SK-N-SH treated with all-trans-retinoic acid at 6 μM for 48 hours (cell line): ENCODE results near the gene ALPG.
"Not testable (repeated sequence)": the region's sequence is repeated elsewhere in the genome, so short reads cannot be mapped to it uniquely, and the experiment has no call there.

ENCODE experiments used
- ATAC-seq: fragments of 200-7000 bp; cut with Tn5 transposase; 3 replicates; pipeline ENCODE4 v1.9.1; 2020; ENCODE audit warnings: mild to moderate bottlenecking, moderate library complexity
- CREB5 ChIP-seq: fragments of 250-450 bp; sonication (Bioruptor Pico); IDR thresholded peaks from 2 replicates; pipeline ENCODE4 v1.5.1; 2020; ENCODE audit warnings: low read depth, mild to moderate bottlenecking, moderate library complexity
- CSDC2 ChIP-seq: fragments of 250-450 bp; sonication (Bioruptor Pico); IDR thresholded peaks from 2 replicates; pipeline ENCODE4 v1.5.0; 2020; ENCODE audit warnings: mild to moderate bottlenecking, moderate library complexity
- CSRNP3 ChIP-seq: fragments of 250-450 bp; sonication (Bioruptor Pico); IDR thresholded peaks from 2 replicates; pipeline ENCODE4 v1.5.1; 2021; ENCODE audit warnings: mild to moderate bottlenecking, moderate library complexity
- ESRRG ChIP-seq: fragments of 250-450 bp; sonication (Bioruptor Pico); IDR thresholded peaks from 2 replicates; pipeline ENCODE4 v1.6.1; 2021; ENCODE audit warnings: mild to moderate bottlenecking
- GLIS3 ChIP-seq: fragments of 250-450 bp; sonication (Bioruptor Pico); IDR thresholded peaks from 2 replicates; pipeline ENCODE4 v1.5.0; 2020; ENCODE audit warnings: mild to moderate bottlenecking, moderate library complexity
- ISL1 ChIP-seq: fragments of 250-450 bp; sonication (Bioruptor Pico); IDR thresholded peaks from 2 replicates; pipeline ENCODE4 v2.1.2; 2022; ENCODE audit warnings: mild to moderate bottlenecking, moderate library complexity
- OSR1 ChIP-seq: fragments of 250-450 bp; sonication (Bioruptor Pico); IDR thresholded peaks from 2 replicates; pipeline ENCODE4 v1.8.0; 2022; ENCODE audit warnings: moderate library complexity, mild to moderate bottlenecking, inconsistent platforms
- POU6F1 ChIP-seq: fragments of 250-450 bp; sonication (Bioruptor Pico); IDR thresholded peaks from 2 replicates; pipeline ENCODE4 v1.8.0; 2021; ENCODE audit warnings: low read depth, mild to moderate bottlenecking, moderate library complexity, borderline replicate concordance
- TCF4 ChIP-seq: fragments of 250-450 bp; sonication (Bioruptor Pico); IDR thresholded peaks from 2 replicates; pipeline ENCODE4 v1.8.0; 2021; ENCODE audit warnings: mild to moderate bottlenecking, moderate library complexity, borderline replicate concordance
- TOX ChIP-seq: fragments of 250-450 bp; sonication (Bioruptor Pico); IDR thresholded peaks from 2 replicates; pipeline ENCODE4 v1.8.0; 2021; ENCODE audit warnings: mild to moderate bottlenecking, moderate library complexity, borderline replicate concordance
- TSHZ2 ChIP-seq: fragments of 250-450 bp; sonication (Bioruptor Pico); IDR thresholded peaks from 2 replicates; pipeline ENCODE4 v1.5.0; 2020; ENCODE audit warnings: mild to moderate bottlenecking, moderate library complexity
- ZFP3 ChIP-seq: fragments of 250-450 bp; sonication (Bioruptor Pico); IDR thresholded peaks from 2 replicates; pipeline ENCODE4 v1.5.0; 2020; ENCODE audit warnings: mild to moderate bottlenecking, moderate library complexity
- ZNF565 ChIP-seq: fragments of 450-650 bp; formaldehyde crosslinking; conservative IDR thresholded peaks from 2 replicates; pipeline ENCODE4 v1.5.0; 2020; ENCODE audit warnings: low read depth, mild to moderate bottlenecking, moderate library complexity
- ZNF8 ChIP-seq: fragments of 450-650 bp; formaldehyde crosslinking; IDR thresholded peaks from 2 replicates; pipeline ENCODE4 v1.5.0; 2020; ENCODE audit warnings: mild to moderate bottlenecking, moderate library complexity

Gene ALPG

GRCh38 chr2:232402518-232402917 lies 4.1 kb upstream of the ALPG start:
- no peak for ATAC-seq
- TF ChIP-seq ESRRG (CRISPR knock-in tag) (no peak), GLIS3 (CRISPR knock-in tag) (no peak), ZFP3 (CRISPR knock-in tag) (no peak), TSHZ2 (CRISPR knock-in tag) (no peak), CREB5 (CRISPR knock-in tag) (no peak)

- TF ChIP-seq ISL1 = no peak
- no peak for TF ChIP-seq ZNF565 (CRISPR knock-in tag)
- no peak for TF ChIP-seq TCF4
- TF ChIP-seq GLIS3 (CRISPR knock-in tag) = no peak
- no peak for TF ChIP-seq CREB5 (CRISPR knock-in tag)
- no peak for TF ChIP-seq ZFP3 (CRISPR knock-in tag)
- no peak for TF ChIP-seq CSRNP3 (CRISPR knock-in tag)
- TF ChIP-seq ZNF8 (CRISPR knock-in tag) = no peak
- TF ChIP-seq POU6F1 = no peak
- TF ChIP-seq CSDC2 (CRISPR knock-in tag) = no peak
- no peak for TF ChIP-seq TOX
- no peak for TF ChIP-seq OSR1 (CRISPR knock-in tag)
- TF ChIP-seq ESRRG (CRISPR knock-in tag) = no peak
- TF ChIP-seq, all 23 proteins: peak for 0
- no peak for ATAC-seq
Measured at GRCh38 chr2:232405943-232406510, 617 bp upstream of the ALPG start.

GRCh38 chr2:232407428-232408150 lies 945 bp downstream of the ALPG start:
- not testable (repeated sequence) for ATAC-seq

GRCh38 chr2:232408269-232408668 lies 1.6 kb downstream of the ALPG start:
- ATAC-seq = not testable (repeated sequence)

GRCh38 chr2:232409617-232410016 lies 3.0 kb downstream of the ALPG start:
- ATAC-seq = not testable (repeated sequence)
